TTC549 (cell line): ENCODE results near the gene SENP1.
"Not testable (repeated sequence)": the region's sequence is repeated elsewhere in the genome, so short reads cannot be mapped to it uniquely, and the experiment has no call there.

ENCODE experiments used
- FAIRE-seq: peaks from 2 replicates; lab custom pipeline; 2012; peaks lifted over from hg19 to GRCh38; lab: Jason Lieb, UNC

Gene SENP1

DNA sequence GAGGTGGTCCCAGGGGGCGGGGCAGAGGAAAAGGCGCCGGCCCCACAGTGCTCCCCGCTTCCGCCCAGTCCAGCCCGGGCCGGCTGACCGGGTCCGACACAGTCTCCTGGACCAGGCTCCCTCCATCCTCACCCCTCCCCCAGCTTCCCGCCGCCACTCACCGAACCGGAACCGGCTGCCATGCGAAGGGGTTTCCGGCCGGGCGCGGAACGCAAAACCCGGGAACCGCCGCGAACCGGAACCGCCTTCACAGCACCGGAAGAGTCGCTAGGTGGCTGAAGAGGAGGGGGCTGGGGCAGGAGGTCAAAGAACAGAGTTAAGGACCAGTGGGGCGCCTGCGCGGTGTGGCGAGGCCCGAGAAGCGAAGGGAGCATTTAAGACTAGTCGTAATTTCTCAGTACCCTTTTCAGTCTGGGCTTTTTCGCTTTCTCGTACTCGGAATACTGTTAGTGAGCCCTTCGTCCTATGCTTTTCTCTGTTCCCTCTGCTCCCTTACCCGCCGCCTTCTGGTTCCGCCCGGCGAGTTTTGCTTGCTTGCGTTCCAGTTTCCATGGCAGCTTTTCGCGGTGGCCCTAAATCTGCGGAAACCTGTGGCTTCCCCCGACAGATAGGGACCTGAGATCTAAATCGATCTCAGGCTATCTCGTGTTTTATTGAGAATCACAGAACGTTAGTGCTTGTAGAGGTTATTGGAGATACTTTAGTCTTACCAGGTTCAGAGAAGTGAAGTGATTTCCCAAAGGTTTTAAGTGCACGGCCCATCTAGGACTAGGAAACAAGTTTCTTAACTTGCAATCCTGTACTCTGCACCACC, at the start of gene SENP1:
SENP1 (minus strand) TSS at position 213 of the 814 bp plus-strand sequence. CDS start 4,607 bp downstream, outside the sequence.
- FAIRE-seq = no peak

DNA sequence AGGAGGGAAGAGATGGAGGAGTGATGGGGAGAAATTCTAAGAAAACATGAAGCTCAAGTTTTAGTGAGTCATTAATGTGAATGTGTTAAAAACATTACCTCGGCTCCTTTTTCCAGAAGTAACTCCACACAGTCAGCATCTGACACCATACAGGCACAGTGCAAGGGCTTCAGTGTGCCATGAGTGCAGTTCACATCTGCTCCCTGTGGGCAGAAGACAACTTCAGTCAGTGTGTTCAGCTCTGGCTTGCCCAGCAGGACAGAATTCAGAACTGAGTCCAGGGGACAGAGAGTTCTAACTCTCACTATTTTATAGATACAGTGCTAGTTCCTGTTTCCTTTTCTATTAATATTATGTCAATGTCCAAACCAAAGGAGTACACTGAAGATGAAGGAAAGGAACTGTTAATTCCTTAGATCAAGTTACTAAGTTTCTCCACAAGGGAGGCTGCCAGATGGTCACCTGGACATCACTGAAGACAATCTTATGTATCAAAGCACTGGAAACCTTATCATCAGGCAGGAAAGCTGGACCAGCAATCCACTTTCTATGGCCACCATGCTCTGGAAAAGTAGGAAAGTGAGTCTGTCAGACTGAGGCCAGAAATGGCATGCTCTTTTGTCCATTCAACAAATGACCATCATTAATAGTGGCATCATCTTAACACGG, 45.4 kb upstream of the SENP1 start:
- no peak for FAIRE-seq

- no peak for FAIRE-seq
Measured at GRCh38 chr12:48145981-48146380, 40.1 kb upstream of the SENP1 start.

DNA sequence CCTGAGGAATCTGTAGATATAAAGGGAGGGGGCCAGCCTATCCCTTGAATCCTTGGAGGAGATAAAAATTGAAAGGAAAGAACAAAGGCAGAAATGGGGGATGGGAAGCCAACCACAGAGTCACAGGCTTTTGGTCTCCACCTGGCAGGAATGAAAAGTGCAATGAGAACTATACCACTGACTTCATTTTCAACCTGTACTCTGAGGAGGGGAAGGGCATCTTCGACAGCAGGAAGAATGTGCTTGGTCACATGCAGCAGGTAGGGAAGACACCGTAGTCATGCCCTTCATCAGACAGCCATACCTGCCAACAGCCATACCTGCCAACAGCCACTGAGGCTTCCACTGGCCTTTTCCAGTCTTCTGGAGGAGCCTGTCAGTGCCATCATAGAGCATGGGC, 38.0 kb upstream of the SENP1 start:
- FAIRE-seq = no peak

- no peak for FAIRE-seq
Measured at GRCh38 chr12:48142818-48143674, 37.2 kb upstream of the SENP1 start.

- FAIRE-seq = no peak
Measured at GRCh38 chr12:48135027-48135426, 29.1 kb upstream of the SENP1 start.

- FAIRE-seq = no peak
Measured at GRCh38 chr12:48132826-48133225, 26.9 kb upstream of the SENP1 start.

- no peak for FAIRE-seq
Measured at GRCh38 chr12:48131517-48131916, 25.6 kb upstream of the SENP1 start.

DNA sequence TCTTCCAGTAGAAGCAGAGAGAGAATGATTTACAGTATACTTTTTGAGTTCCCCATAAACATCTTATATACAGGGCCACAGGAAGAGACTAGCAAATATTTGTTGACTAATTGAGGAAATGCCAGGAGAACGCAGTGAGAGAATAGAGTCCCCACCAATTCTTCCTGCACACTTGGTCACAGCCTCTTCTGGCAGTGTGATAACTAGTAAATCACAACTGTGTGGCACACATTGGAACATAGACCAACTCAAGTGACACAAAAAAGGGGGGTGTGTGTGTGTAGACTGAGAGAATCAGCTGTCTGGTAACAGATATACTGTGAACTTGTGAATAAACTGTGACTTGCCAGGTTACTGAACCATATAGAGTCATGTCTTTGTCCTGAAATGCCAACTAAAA, 23.5 kb upstream of the SENP1 start:
- FAIRE-seq = no peak

GRCh38 chr12:48128800-48129199, 22.9 kb upstream of the SENP1 start:
- FAIRE-seq = no peak

DNA sequence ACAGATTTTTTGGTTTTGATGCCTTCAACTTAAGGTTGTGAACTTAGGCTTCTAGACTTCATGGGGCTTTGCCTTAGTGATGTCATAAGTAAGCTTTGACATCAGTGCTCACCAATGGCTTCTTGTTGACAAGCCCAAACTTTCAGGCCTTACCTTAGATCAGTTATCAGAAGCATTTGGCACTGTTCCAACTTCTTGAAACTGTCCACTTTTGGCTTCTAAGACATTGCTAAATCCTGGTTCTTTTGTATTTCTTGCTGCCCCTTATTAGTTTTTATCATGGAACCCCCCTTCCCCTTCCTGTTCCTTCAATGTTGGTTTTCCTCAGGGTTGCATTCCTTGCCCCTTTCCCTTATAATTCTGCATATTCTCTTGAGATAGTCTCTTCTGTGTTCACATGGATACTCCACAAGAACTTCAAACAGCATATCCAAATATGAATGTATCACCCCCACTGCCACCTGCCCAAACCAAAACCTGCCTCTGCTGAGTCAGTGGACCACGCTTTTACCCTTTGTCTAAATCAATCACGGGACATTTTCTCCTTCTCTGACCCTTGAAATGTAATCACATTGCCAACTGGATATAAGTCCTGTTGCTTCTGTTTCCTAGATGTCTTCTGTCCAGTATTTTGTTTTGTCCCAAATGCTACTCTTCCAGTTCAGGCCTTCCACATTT, 21.2 kb upstream of the SENP1 start:
- no peak for FAIRE-seq

DNA sequence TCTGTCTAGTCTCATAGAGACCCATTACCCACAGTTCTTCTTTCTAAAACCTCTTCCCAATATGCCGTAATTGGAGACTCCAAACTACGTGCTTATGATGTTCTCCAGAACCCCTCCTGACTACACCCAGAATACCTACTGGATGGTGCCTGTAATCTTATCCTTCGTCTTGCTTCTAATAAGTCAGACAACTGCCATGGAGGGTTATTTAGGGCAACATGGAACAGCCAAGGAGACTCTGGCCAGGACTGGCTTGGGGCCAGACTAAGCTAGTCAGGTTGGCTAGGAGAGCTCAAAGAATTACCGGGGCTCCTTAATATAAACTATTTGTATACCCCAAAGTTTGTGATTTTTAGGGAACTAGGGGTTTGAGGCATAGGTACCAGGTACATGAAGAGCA, 20.1 kb upstream of the SENP1 start:
- FAIRE-seq = no peak

GRCh38 chr12:48125542-48125941, 19.7 kb upstream of the SENP1 start:
- FAIRE-seq = not testable (repeated sequence)

DNA sequence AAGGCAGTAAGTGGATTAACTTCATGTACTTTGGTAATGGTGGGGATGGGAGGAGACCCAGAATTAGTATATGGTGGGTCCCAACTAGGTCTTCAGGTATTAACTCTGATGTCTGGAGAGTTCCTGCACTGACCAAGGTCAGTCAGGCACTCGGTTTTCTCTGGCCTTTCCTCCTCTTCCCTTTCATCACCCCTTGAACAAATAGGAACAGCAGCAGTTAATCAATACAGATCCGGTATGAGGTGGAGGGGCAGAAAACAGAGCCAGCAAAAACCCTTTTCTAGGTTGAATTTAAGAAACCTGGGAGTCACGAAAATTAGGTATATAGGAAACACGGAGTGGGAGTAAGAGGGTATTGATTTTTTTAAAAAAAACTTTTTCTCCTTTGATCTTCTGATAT, 17.3 kb upstream of the SENP1 start:
- FAIRE-seq = no peak

- no peak for FAIRE-seq
Measured at GRCh38 chr12:48122065-48122834, 16.4 kb upstream of the SENP1 start.

- no peak for FAIRE-seq
Measured at GRCh38 chr12:48121522-48121921, 15.6 kb upstream of the SENP1 start.

DNA sequence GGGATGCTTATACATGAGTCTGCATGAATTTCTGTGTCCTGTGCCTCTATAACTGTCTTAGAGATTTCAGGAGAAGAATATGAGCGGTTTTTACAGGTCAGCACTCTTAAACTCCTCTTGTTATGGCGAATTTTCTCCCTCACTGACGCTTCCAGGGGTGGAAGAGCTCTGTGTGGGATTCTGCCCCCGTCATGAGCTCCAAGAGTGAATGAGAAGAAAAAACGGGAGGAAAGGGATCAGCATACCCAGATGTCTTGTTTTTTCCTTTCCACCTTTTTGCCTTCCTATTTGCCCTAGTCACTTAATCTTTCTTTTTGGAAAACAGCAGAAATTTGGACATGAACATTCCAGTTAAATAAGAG, 13.9 kb upstream of the SENP1 start:
- no peak for FAIRE-seq

DNA sequence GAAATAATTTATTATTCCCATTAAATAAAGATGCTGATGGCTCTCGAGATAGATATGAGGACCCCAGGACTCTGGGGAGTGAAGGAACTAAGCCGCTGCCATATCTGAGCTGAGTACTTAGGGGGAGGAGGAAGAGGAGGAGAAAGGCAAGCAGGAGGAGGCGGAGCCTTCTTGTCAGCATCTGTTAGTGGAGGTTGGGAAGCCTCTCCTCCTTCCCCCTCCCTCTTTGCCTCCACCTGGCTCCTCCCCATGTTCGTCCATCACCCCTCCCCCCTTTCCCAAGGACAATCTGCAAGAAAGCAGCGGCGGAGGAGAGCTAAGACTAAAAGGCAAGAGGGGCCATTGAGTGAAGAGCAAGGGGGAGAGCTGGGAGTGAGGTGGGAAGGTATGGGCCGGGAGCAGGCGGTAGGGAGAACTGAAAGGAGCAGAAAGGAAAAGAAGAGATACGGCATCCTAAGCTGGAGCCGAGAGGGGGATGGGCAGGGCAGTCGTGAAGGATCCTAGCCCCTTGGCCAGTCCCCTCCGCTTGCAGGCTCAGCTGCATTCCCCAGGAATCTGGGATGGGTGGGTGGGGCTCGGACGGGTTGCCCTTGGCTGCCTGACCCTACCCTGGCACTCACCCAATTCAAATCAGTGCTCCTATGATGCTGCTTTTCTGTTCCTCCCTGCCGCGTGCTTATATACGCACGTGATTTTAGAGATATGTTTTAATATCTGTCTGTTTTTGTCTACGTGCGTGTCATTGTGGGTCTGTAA, 13.4 kb upstream of the SENP1 start, which contains the start of gene PFKM:
PFKM (plus strand) TSS at position 287 of the 756 bp plus-strand sequence. CDS start 3,411 bp downstream, outside the sequence.
- FAIRE-seq = peak; percentile 87

DNA sequence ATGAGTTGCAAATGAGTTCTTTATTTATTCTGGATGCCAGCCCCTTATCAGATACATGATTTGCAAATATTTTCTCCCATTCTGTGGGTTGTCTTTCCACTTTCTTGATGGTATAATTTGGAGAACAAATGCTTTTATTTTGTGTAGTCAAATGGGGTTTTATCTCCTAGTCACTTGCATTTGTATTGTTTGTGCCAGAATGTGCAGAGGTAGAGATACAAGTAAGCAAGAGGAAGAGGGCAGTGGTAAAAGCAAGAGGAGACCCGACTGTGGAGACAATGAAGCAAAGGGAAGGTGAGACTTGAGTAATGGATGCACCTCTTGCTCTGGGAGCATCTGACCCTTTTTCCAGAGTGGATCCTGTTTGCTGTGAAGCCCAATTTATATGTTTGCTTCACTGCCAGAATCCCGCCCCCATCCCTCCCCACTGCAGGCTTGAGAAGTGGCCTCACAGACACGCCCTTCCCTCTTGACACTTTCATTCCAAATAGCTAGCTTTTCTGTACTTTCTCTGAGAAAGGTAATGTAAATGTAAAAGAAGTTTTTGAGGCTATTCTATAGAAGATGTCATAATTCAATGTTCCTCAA, 12.5 kb upstream of the SENP1 start:
- no peak for FAIRE-seq

GRCh38 chr12:48115957-48116356, 10.1 kb upstream of the SENP1 start:
- FAIRE-seq = no peak
